ENCODE results near the gene SCNN1G.

The SCNN1G gene

DNA sequence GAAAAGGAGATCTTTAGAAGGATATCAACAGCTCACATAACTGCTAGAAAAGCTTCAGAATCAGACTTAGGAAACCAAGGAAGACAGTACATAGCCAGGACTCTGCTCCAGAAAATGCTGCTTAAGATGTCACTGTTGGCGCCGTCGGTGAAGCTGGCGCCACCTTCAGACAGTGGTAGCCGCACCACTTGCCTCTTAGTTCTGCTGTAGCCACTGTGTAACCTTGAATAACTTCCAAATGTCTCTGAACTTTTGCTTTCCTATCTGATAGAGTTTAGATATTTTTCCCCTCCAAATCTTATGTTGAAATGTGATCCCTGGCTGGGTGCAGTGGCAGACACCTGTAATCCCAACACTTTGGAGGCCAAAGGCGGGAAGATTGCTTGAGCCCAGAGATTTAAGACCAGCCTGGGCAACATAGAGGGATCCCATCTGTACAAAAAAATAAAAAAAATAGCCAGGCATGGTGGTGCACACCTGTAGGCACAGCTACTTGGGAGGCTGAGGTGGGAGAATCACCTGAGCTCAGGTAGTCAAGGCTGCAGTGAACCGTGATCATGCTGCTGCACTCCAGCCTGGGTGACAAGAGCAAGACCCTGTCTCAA lies 27.0 kb upstream of the SCNN1G start:
- peak; percentile 54 for DNase-seq

DNA sequence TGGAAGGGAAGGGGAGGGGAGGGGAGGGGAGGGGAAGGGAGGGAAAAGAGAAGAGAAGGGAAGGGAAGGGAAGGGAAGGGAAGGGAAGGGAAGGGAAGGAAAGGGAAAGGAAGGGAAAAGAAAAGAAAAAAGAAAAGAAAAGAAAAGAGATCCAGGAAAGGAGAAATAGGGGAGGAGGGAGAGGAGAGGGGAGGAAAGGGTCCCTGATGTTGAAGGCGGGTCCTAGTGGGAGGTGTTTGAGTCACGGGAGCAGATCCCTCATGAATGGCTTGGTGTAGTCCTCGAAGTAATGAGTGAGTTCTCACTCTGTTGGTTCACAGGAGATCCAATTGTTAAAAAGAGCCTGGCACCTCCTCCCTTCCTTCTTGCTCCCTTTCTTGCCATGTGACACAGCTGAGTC lies 26.4 kb upstream of the SCNN1G start:
- DNase-seq, result no peak

DNA sequence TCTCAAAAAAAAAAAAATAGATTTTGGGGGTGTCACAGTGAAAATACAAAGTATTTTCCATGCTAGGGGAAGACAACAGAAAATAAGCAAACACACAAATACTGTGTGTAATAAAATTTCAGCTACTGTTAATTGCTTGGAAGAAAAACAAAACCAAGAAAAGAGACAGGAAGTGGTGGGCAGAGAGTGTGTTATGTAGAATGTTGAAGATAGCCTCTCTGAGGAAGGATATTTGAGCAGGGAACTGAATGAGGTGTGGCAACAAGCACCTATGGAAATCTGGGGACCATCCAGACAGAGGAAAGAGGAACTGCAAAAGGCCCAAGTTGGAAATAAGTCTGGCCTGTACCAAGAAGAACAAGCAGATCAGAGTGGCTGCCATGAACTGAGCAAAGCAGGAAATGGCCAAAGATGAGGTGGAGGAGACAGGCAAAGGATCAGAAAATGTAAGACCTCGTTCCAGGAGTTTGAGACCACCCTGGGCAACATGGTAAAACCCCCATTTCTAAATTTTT lies 25.5 kb upstream of the SCNN1G start:
- no peak for DNase-seq

DNA sequence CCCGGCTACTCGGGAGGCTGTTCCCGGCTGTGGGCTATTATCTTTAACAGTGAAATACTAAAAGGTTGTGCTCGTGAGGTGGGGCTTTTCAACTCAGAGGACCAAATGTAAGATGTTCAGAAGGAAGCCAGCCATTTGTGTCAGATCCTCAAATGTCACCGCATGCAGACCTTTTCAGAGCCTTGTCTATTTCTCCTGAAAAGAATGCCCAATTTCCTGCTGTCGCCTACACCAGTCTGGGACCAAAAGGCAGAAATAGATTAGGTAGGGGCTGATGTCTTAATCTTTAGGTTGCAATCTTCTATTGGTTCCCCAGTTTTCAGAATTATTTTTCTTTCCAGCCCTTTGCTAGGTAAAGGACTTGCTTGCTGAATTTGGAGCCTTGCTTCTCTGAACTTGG lies 24.4 kb upstream of the SCNN1G start:
- no peak for DNase-seq

DNA sequence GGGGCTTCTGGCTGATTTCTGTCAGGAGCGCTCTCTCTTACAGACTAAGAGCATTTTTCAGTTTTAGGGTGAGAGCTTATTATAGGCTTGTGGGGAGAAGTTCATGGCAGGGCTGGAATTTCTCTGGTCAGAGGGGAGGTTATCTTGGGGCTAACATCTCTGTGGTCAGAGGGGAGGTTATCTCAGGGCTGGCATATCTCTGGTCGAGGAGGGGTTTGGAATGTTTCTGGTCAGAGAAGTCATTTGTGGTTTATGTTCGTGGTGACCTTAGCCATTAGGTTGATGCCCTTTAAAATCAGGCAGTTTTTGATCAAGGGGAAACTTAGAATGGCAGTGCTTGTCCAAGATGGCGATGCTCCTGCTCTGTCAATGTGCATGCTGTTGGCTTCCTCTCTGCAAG lies 22.5 kb upstream of the SCNN1G start:
- DNase-seq, result peak; percentile 53

DNA sequence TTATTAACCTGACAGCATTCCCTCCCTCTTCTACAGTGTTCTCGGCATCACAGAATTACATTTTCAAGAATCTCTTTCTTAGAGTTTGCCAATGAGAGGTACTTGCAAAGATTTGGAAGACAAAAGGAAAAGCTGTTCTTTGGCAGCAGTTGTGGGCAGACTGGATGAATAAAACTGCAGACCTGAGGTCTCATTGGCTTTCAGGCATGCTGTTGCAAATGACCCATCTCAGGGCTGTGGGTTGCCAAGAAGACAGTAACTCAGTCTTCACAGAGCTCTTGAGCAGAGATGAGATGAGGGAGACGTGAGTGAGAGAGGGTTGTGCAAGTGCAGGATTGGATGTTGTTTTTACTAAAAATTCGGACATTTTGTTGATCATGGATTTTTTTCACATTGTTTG lies 22.0 kb upstream of the SCNN1G start:
- DNase-seq, result no peak

DNA sequence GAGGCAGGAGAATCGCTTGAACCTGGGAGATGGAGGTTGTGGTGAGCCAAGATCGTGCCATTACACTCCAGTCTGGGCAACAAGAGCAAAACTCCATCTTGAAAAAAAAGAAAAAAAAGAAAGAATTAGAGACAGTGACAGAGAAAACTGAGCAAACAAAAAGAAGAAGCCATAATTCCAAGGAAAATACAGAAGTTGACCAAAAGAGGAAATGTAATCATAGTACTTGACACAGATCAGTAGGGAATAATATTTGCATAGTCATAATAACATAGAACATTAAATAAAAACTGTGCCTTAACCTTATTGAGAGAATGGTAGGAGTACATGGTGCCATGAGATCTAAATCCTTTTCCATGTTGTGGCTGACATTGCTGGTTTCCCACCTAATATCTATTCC lies 18.6 kb upstream of the SCNN1G start:
- no peak for DNase-seq

DNA sequence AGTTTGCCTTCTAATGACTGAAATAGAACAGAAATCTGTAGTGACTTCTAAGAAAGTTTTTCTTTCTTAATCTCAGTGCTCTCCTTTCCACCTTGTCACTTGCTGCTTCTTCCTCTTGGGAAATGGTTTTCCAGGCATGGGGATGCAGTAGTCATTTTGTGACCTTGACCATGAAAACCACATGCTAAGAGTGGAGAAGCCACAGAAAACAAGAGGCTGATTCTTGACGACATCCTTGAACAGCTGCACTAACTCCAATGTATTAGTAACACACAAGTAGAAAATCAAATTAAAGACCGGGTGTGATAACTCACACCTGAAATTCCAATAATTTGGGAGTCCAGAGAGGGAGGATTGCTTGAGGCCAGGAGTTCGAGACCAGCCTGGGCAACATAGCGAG lies 17.8 kb upstream of the SCNN1G start:
- DNase-seq, result no peak

DNA sequence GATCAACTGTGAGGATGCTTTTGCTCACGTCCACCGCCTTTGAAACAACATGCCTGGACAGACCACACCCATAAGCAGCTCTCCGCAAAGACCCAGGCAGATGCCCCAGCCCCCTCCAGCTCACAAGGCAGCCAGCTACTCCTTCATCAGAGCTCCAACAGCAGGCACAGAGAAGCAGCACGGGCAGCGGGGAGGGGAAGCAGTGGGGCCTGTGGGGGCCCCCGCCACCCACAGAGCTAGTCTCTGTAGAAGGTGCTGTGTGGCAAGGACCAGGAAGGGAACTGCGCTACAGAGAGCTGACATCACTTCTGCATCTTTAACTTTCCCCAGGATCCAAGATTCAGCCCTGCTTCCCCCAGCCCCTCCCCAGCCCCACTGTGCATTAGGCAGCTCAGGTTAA lies 10.0 kb upstream of the SCNN1G start:
- no peak for DNase-seq

DNA sequence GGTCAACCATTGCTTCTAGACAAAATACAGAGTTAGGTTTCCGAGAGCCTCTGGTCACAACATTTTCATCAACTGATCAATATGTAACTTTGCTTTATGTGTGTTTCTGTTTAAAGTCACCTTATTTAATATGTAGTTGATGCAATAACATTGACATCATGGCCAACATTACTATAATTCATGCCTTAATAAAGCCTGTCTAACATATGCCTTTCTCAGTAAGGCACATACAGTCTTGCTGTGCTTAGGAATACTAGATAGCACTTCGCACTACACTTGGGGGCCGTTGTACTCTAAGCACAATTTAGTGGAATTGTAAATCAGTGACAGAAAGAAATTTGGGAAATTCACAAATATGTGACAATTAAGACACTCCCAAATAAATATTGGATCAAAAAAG lies 9.6 kb upstream of the SCNN1G start:
- no peak for DNase-seq

DNA sequence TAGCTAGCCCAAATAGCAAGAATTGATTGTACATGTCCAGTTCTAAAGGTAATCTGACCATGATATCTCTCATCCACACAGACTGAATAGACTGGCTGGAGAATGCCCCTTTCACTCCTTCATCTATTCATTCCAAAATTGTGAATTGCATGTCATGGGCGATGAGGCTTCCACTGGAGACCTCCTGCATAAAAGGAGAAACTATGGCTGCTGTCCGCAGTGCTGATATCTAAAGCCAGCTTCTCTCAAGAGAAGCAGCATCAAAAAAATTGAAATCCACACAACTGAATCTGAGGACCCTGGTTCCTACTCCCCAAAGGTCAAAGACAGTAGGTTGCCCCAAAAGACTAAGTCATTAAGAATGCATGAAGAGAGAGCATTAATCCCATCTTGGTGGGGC lies 7.9 kb upstream of the SCNN1G start:
- DNase-seq, result no peak

DNA sequence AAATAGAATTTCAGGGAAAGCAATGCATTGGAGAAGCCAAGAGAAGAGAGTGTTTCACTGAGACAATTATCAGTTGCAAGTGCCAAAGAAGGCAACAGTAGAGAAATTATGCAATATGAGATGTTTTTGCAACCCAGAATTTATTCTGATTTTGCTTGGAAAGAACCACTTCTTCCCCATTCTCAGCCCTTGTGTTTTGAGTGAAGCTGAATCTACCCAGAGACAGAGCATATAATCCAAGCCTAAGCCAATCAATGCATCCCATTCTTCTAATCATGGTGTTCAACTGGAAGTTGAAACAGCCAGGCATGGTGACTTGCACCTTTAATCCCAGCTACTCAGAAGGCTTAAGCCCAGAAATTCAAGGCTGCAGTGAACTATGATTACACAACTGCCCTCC lies 6.9 kb upstream of the SCNN1G start:
- no peak for DNase-seq

DNA sequence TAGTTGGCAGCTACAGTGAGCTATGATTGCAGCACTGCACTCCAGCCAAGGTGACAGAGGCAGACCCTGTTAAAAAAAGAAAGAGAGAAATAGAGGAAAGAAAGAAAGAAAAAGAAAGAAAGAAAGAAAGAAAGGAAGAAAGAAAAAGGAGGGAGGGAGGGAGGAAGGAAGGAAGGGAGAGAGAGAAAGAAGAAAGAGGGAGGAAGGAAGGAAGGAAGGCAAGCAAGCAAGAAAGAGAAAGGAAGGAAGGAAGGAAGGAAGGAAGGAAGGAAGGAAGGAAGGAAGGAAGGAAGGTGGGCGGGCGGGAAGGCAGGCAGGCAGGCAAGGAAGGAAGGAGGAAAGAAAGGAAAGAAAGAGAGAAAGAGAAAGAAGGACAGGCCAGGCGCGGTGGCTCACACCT lies 1.0 kb upstream of the SCNN1G start:
- no peak for DNase-seq

DNA sequence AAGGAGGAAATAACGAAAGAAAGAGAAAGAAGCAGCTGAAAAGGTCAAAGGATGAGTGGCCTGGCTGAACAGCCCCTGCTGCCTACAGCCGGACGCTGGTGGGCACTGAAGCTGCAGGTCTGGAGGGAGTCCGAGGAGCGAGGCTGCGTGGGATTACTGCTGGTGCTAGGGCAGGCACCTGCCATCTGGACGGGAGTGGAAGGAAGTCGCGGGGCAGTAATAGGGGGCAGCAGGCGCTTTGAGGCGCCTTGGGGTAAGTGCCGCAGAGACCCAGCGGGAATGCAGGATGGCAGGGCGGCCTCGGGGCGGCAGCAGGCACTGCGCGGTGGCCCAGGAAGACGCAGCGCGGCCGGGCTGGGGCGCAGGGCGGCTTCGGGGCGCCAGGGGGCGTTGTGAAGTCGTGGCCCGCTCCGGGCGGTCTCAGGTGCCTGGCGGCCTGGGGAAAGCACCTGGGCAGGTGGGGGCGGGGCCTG lies 303 bp upstream of the SCNN1G start:
- DNase-seq, result peak; percentile 94

DNA sequence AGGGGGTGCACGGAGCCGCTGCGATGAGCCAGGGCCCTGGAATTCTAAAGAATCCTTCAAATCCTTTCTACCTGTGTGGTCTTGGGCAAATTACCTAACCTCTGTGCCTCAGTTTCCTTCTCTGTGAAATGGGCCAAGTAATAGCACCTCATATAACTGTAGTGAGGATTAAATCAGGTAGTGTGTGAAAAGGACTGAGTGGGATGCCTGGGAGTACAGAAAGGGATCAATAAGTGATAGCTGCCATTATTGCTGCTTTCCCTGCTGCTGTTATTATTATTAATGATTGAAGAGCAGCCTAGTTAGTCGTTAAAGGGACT lies 958 bp downstream of the SCNN1G start:
- no peak for DNase-seq

DNA sequence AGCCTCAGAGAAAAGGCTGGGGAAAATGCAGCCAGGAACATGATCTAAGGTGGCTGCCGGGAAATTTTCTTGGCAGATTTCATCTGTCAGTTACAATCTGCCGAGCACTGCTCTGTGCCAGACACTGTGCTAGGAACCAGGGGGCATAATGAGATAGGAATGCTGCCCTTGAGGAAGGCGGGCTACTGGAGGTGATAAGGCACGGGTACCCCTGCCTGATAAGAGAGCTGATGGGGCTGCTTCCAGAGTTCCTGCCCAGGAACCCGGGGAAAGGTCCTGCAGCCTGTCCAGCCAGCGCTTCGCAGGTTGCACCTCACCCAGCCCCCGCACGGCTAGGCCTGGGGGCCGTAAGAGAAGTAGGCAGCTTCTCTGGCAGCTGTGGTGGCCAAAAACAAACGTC lies 3.1 kb downstream of the SCNN1G start:
- DNase-seq, result no peak

DNA sequence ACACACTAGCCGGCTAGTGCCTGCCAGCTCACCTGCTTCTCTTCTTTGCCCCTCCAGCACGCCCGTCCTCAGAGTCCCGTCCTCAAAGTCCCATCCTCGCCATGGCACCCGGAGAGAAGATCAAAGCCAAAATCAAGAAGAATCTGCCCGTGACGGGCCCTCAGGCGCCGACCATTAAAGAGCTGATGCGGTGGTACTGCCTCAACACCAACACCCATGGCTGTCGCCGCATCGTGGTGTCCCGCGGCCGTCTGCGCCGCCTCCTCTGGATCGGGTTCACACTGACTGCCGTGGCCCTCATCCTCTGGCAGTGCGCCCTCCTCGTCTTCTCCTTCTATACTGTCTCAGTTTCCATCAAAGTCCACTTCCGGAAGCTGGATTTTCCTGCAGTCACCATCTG lies 3.6 kb downstream of the SCNN1G start:
- no peak for DNase-seq

DNA sequence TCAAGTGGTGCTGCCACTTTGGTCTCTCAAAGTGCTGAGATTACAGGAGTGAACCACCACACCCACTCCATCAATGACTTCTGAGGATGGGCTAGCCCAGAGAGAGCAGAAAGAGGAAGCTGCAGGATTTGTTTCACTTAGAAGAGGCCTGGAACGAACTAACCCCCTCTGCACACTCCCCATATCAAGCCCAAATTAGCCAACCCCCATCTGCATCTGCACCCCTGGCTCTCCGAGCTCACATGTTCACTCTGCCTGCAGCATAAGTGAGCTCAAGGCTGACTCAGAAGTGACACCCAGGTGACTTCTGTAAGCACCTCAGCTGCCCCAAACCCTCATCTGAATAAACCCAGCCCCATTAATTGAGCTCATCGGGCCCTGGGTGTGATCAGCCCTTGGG lies 4.8 kb downstream of the SCNN1G start:
- no peak for DNase-seq

DNA sequence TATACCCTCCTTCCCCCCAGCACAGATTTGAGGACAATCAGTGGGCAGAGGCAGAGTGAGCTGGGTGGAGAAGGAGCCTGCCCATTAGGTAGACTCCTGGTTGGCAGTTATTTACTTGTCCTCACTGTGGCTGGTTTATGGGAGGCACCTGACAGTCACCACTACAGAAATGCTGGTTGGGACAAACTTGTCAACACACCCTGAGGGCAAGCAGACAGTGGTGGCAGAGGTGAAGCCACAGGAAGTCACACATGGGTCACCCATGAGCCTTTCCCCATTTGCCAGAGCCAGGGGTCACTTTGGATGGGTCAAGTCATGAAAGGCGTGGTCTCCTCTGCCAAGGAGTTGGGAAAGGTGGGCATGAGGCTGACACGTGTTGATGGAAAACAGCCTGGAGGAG lies 6.4 kb downstream of the SCNN1G start:
- no peak for DNase-seq

DNA sequence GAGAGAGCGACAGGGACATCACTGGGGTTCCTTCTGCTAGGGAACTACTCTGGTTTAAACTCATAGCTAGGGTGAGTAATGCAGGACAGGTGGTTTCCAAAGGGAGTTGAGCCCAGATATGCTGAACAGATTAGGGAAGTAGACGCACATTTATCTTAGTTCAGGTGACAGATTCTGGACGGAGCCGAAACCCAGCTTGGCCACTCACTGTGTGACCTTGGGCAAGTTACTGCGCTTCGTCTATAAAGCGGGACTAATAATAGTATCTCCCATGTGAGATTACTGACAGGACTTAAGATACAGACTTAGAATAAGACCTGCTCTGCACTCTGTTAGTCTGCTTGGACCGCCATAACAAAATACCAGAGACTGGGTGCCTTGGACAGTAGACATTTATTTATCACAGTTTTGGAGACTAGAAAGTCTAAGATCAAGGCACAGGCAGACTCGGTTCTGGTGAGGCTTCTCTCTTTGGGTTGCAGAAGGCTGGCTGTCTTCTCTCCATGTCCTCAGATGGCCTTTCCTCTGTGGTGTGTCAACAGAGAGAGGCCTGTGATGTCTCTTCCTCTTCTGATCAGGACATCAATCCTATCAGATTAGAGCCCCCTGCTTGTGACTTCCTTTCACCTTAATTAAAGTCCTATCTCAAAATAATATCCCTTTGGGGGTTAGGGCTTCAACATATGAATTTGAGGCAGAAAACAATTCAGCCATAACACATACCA lies 12.1 kb downstream of the SCNN1G start:
- DNase-seq, result no peak

DNA sequence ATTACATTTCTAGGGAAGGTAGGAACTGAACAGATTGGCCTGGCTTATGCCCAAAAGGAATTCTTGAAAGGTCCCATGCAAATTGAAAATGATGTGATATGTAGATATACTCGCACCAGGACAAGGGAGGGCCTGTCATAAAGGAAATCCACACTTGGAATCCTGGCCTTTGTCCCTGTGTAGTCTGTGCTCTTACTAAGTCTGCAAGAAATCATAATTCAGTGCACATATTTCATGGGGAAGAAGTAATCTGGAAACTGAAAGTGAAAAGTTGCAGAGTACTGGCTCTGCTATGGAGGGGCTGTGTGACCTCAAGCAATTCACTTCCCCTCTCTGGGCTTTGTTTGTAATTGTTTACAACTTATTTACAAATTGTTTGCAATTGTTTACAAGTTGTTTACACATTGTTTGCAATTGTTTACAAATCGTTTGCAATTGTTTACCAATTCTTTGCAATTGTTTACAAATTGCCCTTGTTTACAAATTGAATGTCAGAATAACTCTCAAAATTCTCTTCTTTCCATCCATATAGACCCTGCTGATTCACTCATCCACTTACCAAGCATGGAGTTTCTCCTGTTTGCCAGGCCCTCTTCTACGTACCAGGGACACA lies 12.9 kb downstream of the SCNN1G start:
- DNase-seq, result no peak

DNA sequence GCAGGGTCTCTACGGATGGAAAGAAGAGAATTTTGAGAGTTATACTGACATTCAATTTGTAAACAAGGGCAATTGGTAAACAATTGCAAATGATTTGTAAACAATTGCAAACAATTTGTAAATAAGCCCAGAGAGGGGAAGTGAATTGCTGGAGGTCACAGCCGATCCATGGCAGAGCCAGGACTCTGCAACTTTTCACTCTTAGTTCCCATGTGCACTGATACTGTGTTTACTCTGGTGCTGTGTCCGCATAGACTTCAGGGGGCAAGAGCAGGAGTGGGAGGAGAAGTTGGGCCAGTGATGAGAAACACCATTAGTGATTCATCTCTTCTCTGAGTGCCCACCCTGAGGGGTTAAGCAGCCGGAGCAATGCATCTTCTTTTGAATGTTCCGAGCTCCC lies 14.0 kb downstream of the SCNN1G start:
- no peak for DNase-seq

DNA sequence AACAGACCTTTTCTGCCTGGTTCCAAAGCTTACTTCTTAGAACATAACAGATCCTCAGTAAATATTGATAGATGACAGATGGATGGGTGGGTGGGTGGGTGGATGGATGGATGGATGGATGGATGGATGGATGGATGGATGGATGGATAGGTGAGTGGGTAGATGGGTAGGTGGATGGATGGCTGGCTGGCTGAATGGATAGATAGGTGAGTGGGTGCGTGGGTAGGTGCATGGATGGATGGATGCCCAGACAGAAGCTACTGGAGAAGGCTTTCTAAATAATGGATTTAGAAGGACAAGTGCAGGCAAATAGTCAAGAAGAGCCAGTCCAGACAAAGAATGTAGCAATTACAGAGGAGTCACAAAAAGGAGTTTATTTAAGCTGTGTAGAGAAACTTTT lies 19.6 kb downstream of the SCNN1G start:
- DNase-seq, result no peak

DNA sequence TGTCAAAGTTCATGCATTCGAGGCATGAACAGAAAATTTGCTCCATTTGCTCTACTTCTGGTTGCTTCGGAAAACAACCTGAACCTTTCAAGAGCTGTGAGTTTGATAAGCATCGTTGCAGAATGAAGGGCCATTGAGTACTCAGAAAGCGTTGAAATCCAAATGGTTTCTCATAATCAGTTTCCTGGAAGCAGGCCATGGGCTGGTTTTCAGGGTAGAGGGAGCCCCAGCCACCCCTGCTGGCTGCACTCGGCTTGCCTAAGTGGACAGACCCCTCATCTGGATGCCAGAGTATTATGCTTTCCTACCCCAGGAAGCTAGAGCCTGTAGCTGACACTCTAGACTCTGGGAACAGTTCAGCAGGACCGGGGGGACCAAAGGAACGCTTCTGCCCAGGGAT lies 24.4 kb downstream of the SCNN1G start:
- no peak for DNase-seq

DNA sequence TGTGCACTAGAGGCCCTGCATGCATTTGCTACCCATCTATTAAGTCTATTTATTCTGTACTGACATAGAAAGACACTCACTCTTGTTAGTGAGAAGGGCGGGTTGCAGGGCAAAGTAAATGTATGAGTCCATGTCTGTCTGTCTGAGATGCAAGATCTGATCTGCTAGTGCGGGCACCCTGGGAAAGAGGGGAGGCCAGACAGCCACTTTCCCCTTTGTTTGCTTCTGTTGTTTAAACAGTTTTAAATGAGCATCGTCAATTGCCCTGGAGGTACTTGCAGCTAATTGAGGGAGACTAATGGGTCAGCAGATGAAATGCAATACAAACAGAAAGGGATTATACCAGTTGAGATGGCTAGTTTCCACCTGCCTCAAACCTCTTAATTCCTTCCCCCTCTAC lies 24.9 kb downstream of the SCNN1G start:
- DNase-seq, result peak; percentile 68
